Activated T-helper 2 cell treated with anti-CD3 and anti-CD28 coated beads, Interferon-gamma antibody, Interleukin-2, Interleukin-4, amounts not matched to agents 10 μg/mL and 5 μg/mL and 100 μg/mL, durations not matched to agents 14 hours and 24 hours and 36 hours (primary cell): ENCODE data around the gene PTPN1. TPM values are rescaled to one million over a fixed set of nuclear protein-coding genes. Genes with fewer than 3 reads are reported as not detected.
A peak's percentile ranks its signal among the peaks of the same experiment; 100 is the strongest.

Source experiments
- DNase-seq: peaks from one replicate; pipeline ENCODE4 v3.0.0; 2021; ENCODE audit warnings: low spot score
- H3K27ac Mint-ChIP-seq: one replicate; pipeline ENCODE4 v1.8.0; 2021; ENCODE audit warnings: mixed read lengths
- H3K27me3 Mint-ChIP-seq: one replicate; pipeline ENCODE4 v1.8.0; 2021; ENCODE audit warnings: low read depth, mixed read lengths
- H3K36me3 Mint-ChIP-seq: one replicate; pipeline ENCODE4 v1.8.0; 2021; ENCODE audit warnings: low read depth, mixed read lengths
- H3K4me1 Mint-ChIP-seq: one replicate; pipeline ENCODE4 v1.8.0; 2021; ENCODE audit warnings: low read depth, mixed read lengths
- H3K4me3 Mint-ChIP-seq: one replicate; pipeline ENCODE4 v1.8.0; 2021; ENCODE audit warnings: low read depth, mild to moderate bottlenecking, moderate library complexity, mixed read lengths
- H3K9me3 Mint-ChIP-seq: one replicate; pipeline ENCODE4 v1.8.0; 2021; ENCODE audit warnings: mixed read lengths
- intact Hi-C: fragments of 100-400 bp; cut with micrococcal nuclease; formaldehyde crosslinking; loops from one replicate; pipeline ENCODE4 v1.15.1; 2023
- total RNA-seq: library from RNA; stranded (reverse); gene quantifications from 2 replicates; pipeline ENCODE4 v1.2.3, GENCODE V29; 2022

Gene PTPN1
- 93.2 and 94.6 TPM in 2 replicates for total RNA-seq

GRCh38 chr20:50509923-50510705, at the start of gene PTPN1:
TSS of gene PTPN1 (plus strand) at chr20:50510383. CDS start at chr20:50510528, 145 bp downstream.
- intact Hi-C loops: loop anchor here (1.0 to 2.0 kb wide), 7 partner anchors 9 to 319 kb away; partner anchors contain the start of gene CEBPB
- peak; percentile 99 for DNase-seq
- peaks cover 40% of the 10 kb centered on the region for H3K36me3 Mint-ChIP-seq
- peaks cover 42% of the 10 kb centered on the region for H3K4me1 Mint-ChIP-seq
- H3K9me3 Mint-ChIP-seq: no peaks in the 10 kb centered on the region
- H3K27ac Mint-ChIP-seq: peak within 1 kb of the TSS; percentile 86
- H3K4me3 Mint-ChIP-seq: peak within 1 kb of the TSS; percentile 93
- no peaks in the 10 kb centered on the region for H3K27me3 Mint-ChIP-seq

- peak; percentile 72 for DNase-seq
- H3K4me3 Mint-ChIP-seq: no peak overlapping the region
- intact Hi-C loops: loop anchor here (1.0 to 5.0 kb wide), 4 partner anchors 73 to 274 kb away; partner anchors contain the start of gene CEBPB
- no peak overlapping the region for H3K27ac Mint-ChIP-seq
- H3K4me1 Mint-ChIP-seq: peaks cover 7% of the 10 kb centered on the region
- H3K27me3 Mint-ChIP-seq: no peaks in the 10 kb centered on the region
- H3K9me3 Mint-ChIP-seq: no peaks in the 10 kb centered on the region
- H3K36me3 Mint-ChIP-seq: no peaks in the 10 kb centered on the region
Observed at GRCh38 chr20:50460608-50461267, 49.4 kb upstream of the PTPN1 start.

GRCh38 chr20:50462093-50462690, 48.0 kb upstream of the PTPN1 start:
- H3K36me3 Mint-ChIP-seq: no peaks in the 10 kb centered on the region
- no peaks in the 10 kb centered on the region for H3K9me3 Mint-ChIP-seq
- intact Hi-C loops: loop anchor here (5.0 kb wide), 2 partner anchors 75 to 125 kb away; no protein-coding TSS in a partner anchor
- H3K4me3 Mint-ChIP-seq: no peak overlapping the region
- H3K4me1 Mint-ChIP-seq: peaks cover 7% of the 10 kb centered on the region
- H3K27me3 Mint-ChIP-seq: no peaks in the 10 kb centered on the region
- DNase-seq: no peak
- H3K27ac Mint-ChIP-seq: no peak overlapping the region

- intact Hi-C loops: loop anchor here (1.0 to 5.0 kb wide), 4 partner anchors 77 to 278 kb away; partner anchors contain the start of gene CEBPB
- DNase-seq: peak; percentile 52
- Mint-ChIP-seq H3K36me3 (no peaks in the 10 kb centered on the region), H3K27ac (no peak overlapping the region), H3K4me1 (peaks cover 7% of the 10 kb centered on the region), H3K9me3 (no peaks in the 10 kb centered on the region), H3K27me3 (no peaks in the 10 kb centered on the region), H3K4me3 (no peak overlapping the region)
Observed at GRCh38 chr20:50464026-50464724, 46.0 kb upstream of the PTPN1 start.

GRCh38 chr20:50464725-50465650, 45.2 kb upstream of the PTPN1 start:
- H3K4me1 Mint-ChIP-seq: peaks cover 7% of the 10 kb centered on the region
- no peak overlapping the region for H3K4me3 Mint-ChIP-seq
- DNase-seq: no peak
- no peaks in the 10 kb centered on the region for H3K36me3 Mint-ChIP-seq
- intact Hi-C loops: loop anchor here (1.0 to 5.0 kb wide), 4 partner anchors 78 to 279 kb away; partner anchors contain the start of gene CEBPB
- H3K27me3 Mint-ChIP-seq: no peaks in the 10 kb centered on the region
- H3K27ac Mint-ChIP-seq: no peak overlapping the region
- no peaks in the 10 kb centered on the region for H3K9me3 Mint-ChIP-seq

GRCh38 chr20:50467174-50467573, 43.0 kb upstream of the PTPN1 start:
- Mint-ChIP-seq H3K4me1 (peaks cover 19% of the 10 kb centered on the region), H3K27me3 (no peaks in the 10 kb centered on the region), H3K27ac (no peak overlapping the region), H3K9me3 (no peaks in the 10 kb centered on the region), H3K4me3 (no peak overlapping the region), H3K36me3 (no peaks in the 10 kb centered on the region)
- no peak for DNase-seq
- intact Hi-C loops: no loop called here

GRCh38 chr20:50467718-50468356, 42.3 kb upstream of the PTPN1 start:
- intact Hi-C loops: no loop called here
- Mint-ChIP-seq H3K27me3 (no peaks in the 10 kb centered on the region), H3K4me1 (peaks cover 23% of the 10 kb centered on the region), H3K36me3 (no peaks in the 10 kb centered on the region), H3K27ac (no peak overlapping the region), H3K9me3 (no peaks in the 10 kb centered on the region), H3K4me3 (no peak overlapping the region)
- no peak for DNase-seq

GRCh38 chr20:50468378-50468798, 41.8 kb upstream of the PTPN1 start:
- H3K4me3 Mint-ChIP-seq: no peak overlapping the region
- intact Hi-C loops: no loop called here
- H3K27me3 Mint-ChIP-seq: no peaks in the 10 kb centered on the region
- H3K4me1 Mint-ChIP-seq: peaks cover 29% of the 10 kb centered on the region
- no peak for DNase-seq
- H3K36me3 Mint-ChIP-seq: no peaks in the 10 kb centered on the region
- H3K27ac Mint-ChIP-seq: no peak overlapping the region
- H3K9me3 Mint-ChIP-seq: no peaks in the 10 kb centered on the region

GRCh38 chr20:50469176-50469723, 40.9 kb upstream of the PTPN1 start:
- no peak overlapping the region for H3K27ac Mint-ChIP-seq
- H3K4me3 Mint-ChIP-seq: no peak overlapping the region
- no peaks in the 10 kb centered on the region for H3K27me3 Mint-ChIP-seq
- no peaks in the 10 kb centered on the region for H3K9me3 Mint-ChIP-seq
- no peak for DNase-seq
- H3K36me3 Mint-ChIP-seq: no peaks in the 10 kb centered on the region
- peaks cover 29% of the 10 kb centered on the region for H3K4me1 Mint-ChIP-seq
- intact Hi-C loops: no loop called here

GRCh38 chr20:50469796-50470195, 40.4 kb upstream of the PTPN1 start:
- DNase-seq: no peak
- no peak overlapping the region for H3K27ac Mint-ChIP-seq
- H3K4me1 Mint-ChIP-seq: peaks cover 26% of the 10 kb centered on the region
- no peaks in the 10 kb centered on the region for H3K36me3 Mint-ChIP-seq
- H3K4me3 Mint-ChIP-seq: no peak overlapping the region
- intact Hi-C loops: no loop called here
- no peaks in the 10 kb centered on the region for H3K27me3 Mint-ChIP-seq
- no peaks in the 10 kb centered on the region for H3K9me3 Mint-ChIP-seq

- H3K27ac Mint-ChIP-seq: no peak overlapping the region
- no peaks in the 10 kb centered on the region for H3K9me3 Mint-ChIP-seq
- intact Hi-C loops: no loop called here
- no peaks in the 10 kb centered on the region for H3K27me3 Mint-ChIP-seq
- H3K4me1 Mint-ChIP-seq: peaks cover 27% of the 10 kb centered on the region
- no peaks in the 10 kb centered on the region for H3K36me3 Mint-ChIP-seq
- H3K4me3 Mint-ChIP-seq: no peak overlapping the region
- DNase-seq: no peak
Observed at GRCh38 chr20:50470264-50470858, 39.8 kb upstream of the PTPN1 start.
